BLaER1 treated with 17β-estradiol and CSF1 and Interleukin-3, amounts not matched to agents 10 nM and 100 nM (cell line): ENCODE data around the gene TNIP3.

ENCODE experiments used
- H3K27ac ChIP-seq, 11 experiments: shearing (Covaris generic); formaldehyde crosslinking; 2 replicates each; pipeline ENCODE4 v1.8.1; 2022
- H3K27me3 ChIP-seq, 11 experiments: shearing (Covaris generic); formaldehyde crosslinking; 2 replicates each; pipeline ENCODE4 v1.8.1; 2022
- H3K36me3 ChIP-seq, 11 experiments: shearing (Covaris generic); formaldehyde crosslinking; 2 replicates each; pipeline ENCODE4 v1.8.1; 2022
- H3K4me1 ChIP-seq, 10 experiments: shearing (Covaris generic); formaldehyde crosslinking; 2 replicates each; pipeline ENCODE4 v1.8.1; 2022
- H3K4me2 ChIP-seq, 11 experiments: shearing (Covaris generic); formaldehyde crosslinking; 2 replicates each; pipeline ENCODE4 v1.8.1; 2022
- H3K4me3 ChIP-seq, 10 experiments: shearing (Covaris generic); formaldehyde crosslinking; 2 replicates each; pipeline ENCODE4 v1.8.1; 2022
- H3K9ac ChIP-seq, 11 experiments: shearing (Covaris generic); formaldehyde crosslinking; 2 replicates each; pipeline ENCODE4 v1.8.1; 2022
- H3K9me3 ChIP-seq, 11 experiments: shearing (Covaris generic); formaldehyde crosslinking; replicated peaks in 1 of 11; 2 replicates each; pipeline ENCODE4 v1.8.1; 2022
- H4K20me1 ChIP-seq, 11 experiments: shearing (Covaris generic); formaldehyde crosslinking; 2 replicates each; pipeline ENCODE4 v1.8.1; 2022
- Cebpa-rat ChIP-seq, 11 experiments: shearing (Covaris generic); IDR thresholded peaks; 2 replicates each; pipeline ENCODE4 v1.8.1; 2022

The TNIP3 gene

GRCh38 chr4:121166976-121167375, 2.9 kb upstream of the TNIP3 start:
- Histone ChIP-seq H3K27me3 (peaks cover 0 to 57% (median 0%) of the 10 kb centered on the region in 11 experiments; a peak in 4 of 22 replicates), H3K4me1 (peaks cover 31 to 75% (median 53%) of the 10 kb centered on the region in 10 experiments), H3K27ac (peak overlapping the region in 2 of 11 experiments; percentile 1 to 39; a peak in 1 of 22 replicates), H4K20me1 (no peaks in the 10 kb centered on the region), H3K4me3 (no peak overlapping the region), H3K4me2 (peak overlapping the region in 10 of 11 experiments; percentile 40 to 76 (median 66); a peak in 18 of 22 replicates), H3K36me3 (no peaks in the 10 kb centered on the region), H3K9ac (no peak overlapping the region), H3K9me3 (peaks cover 0 to 4% (median 0%) of the 10 kb centered on the region in 11 experiments; a peak in 1 of 22 replicates)
- TF ChIP-seq Cebpa-rat (IDR thresholded peaks at IDR 0.05): no peak

GRCh38 chr4:121165206-121165605, 1.1 kb upstream of the TNIP3 start:
- no peak overlapping the region for H3K9ac ChIP-seq
- no peaks in the 10 kb centered on the region for H4K20me1 ChIP-seq
- H3K27me3 ChIP-seq: peaks cover 0 to 59% (median 0%) of the 10 kb centered on the region in 11 experiments; a peak in 5 of 22 replicates
- no peak overlapping the region for H3K27ac ChIP-seq
- peak overlapping the region in 9 of 11 experiments; percentile 7 to 81 (median 64); a peak in 15 of 22 replicates for H3K4me2 ChIP-seq
- H3K36me3 ChIP-seq: no peaks in the 10 kb centered on the region
- TF ChIP-seq Cebpa-rat (IDR thresholded peaks at IDR 0.05): no peak
- H3K4me1 ChIP-seq: peaks cover 31 to 75% (median 55%) of the 10 kb centered on the region in 10 experiments
- peaks cover 0 to 4% (median 0%) of the 10 kb centered on the region in 11 experiments; a peak in 1 of 22 replicates for H3K9me3 ChIP-seq
- H3K4me3 ChIP-seq: no peak overlapping the region

GRCh38 chr4:121156822-121157769, 7.0 kb downstream of the TNIP3 start:
- Histone ChIP-seq H3K4me2 (peak overlapping the region; percentile 77 to 99 (median 89)), H3K9ac (peak overlapping the region; percentile 6 to 61 (median 44); a peak in 15 of 22 replicates), H4K20me1 (peaks cover 0 to 11% (median 0%) of the 10 kb centered on the region in 11 experiments; a peak in 3 of 22 replicates), H3K27ac (peak overlapping the region in 9 of 11 experiments; percentile 3 to 62 (median 45); a peak in 15 of 22 replicates), H3K4me3 (peak overlapping the region; percentile 45 to 68 (median 56)), H3K9me3 (no peaks in the 10 kb centered on the region), H3K27me3 (peaks cover 0 to 89% (median 0%) of the 10 kb centered on the region in 11 experiments; a peak in 7 of 22 replicates), H3K36me3 (no peaks in the 10 kb centered on the region), H3K4me1 (peaks cover 49 to 65% (median 55%) of the 10 kb centered on the region in 10 experiments)
- TF ChIP-seq Cebpa-rat (IDR thresholded peaks at IDR 0.05): peak in 10 of 11 experiments; percentile 53 to 85 (median 74); a peak in 14 of 22 replicates

GRCh38 chr4:121155893-121156292, 8.2 kb downstream of the TNIP3 start:
- no peak overlapping the region for H3K9ac ChIP-seq
- H3K36me3 ChIP-seq: no peaks in the 10 kb centered on the region
- H3K4me3 ChIP-seq: peak overlapping the region in 2 of 10 experiments; percentile 4 to 57; a peak in 1 of 20 replicates
- H3K4me1 ChIP-seq: peaks cover 47 to 59% (median 53%) of the 10 kb centered on the region in 10 experiments
- TF ChIP-seq Cebpa-rat (IDR thresholded peaks at IDR 0.05): no peak
- H3K9me3 ChIP-seq: no peaks in the 10 kb centered on the region
- H3K27ac ChIP-seq: peak overlapping the region in 6 of 11 experiments; percentile 5 to 56 (median 28); a peak in 6 of 22 replicates
- peaks cover 0 to 11% (median 0%) of the 10 kb centered on the region in 11 experiments; a peak in 3 of 22 replicates for H4K20me1 ChIP-seq
- peaks cover 0 to 90% (median 0%) of the 10 kb centered on the region in 11 experiments; a peak in 7 of 22 replicates for H3K27me3 ChIP-seq
- H3K4me2 ChIP-seq: peak overlapping the region; percentile 77 to 99 (median 89)

- Histone ChIP-seq H3K27ac (peak overlapping the region in 2 of 11 experiments; percentile 37 to 42; a peak in 2 of 22 replicates), H3K9me3 (no peaks in the 10 kb centered on the region), H4K20me1 (peaks cover 0 to 11% (median 0%) of the 10 kb centered on the region in 11 experiments; a peak in 3 of 22 replicates), H3K9ac (peak overlapping the region in 2 of 11 experiments; percentile 5 to 23; a peak in 1 of 22 replicates), H3K4me2 (peak overlapping the region; percentile 72 to 96 (median 83)), H3K27me3 (peaks cover 0 to 91% (median 0%) of the 10 kb centered on the region in 11 experiments; a peak in 7 of 22 replicates), H3K4me3 (peak overlapping the region in 2 of 10 experiments; percentile 13; a peak in 4 of 20 replicates), H3K4me1 (peaks cover 47 to 59% (median 53%) of the 10 kb centered on the region in 10 experiments), H3K36me3 (no peaks in the 10 kb centered on the region)
- TF ChIP-seq Cebpa-rat (IDR thresholded peaks at IDR 0.05): no peak
Observed at GRCh38 chr4:121154103-121154515, 10.0 kb downstream of the TNIP3 start.

GRCh38 chr4:121151942-121152341, 12.2 kb downstream of the TNIP3 start:
- no peak overlapping the region for H3K4me3 ChIP-seq
- peaks cover 0 to 92% (median 0%) of the 10 kb centered on the region in 11 experiments; a peak in 7 of 22 replicates for H3K27me3 ChIP-seq
- no peak for TF ChIP-seq Cebpa-rat (IDR thresholded peaks at IDR 0.05)
- H4K20me1 ChIP-seq: peaks cover 0 to 11% (median 0%) of the 10 kb centered on the region in 11 experiments; a peak in 3 of 22 replicates
- no peak overlapping the region for H3K27ac ChIP-seq
- no peak overlapping the region for H3K9ac ChIP-seq
- H3K4me1 ChIP-seq: peaks cover 35 to 46% (median 38%) of the 10 kb centered on the region in 10 experiments
- no peaks in the 10 kb centered on the region for H3K36me3 ChIP-seq
- no peak overlapping the region for H3K4me2 ChIP-seq
- H3K9me3 ChIP-seq: no peaks in the 10 kb centered on the region

GRCh38 chr4:121150486-121150885, 13.6 kb downstream of the TNIP3 start:
- Histone ChIP-seq H3K27ac (no peak overlapping the region), H3K4me2 (no peak overlapping the region)
- TF ChIP-seq Cebpa-rat (IDR thresholded peaks at IDR 0.05): no peak

GRCh38 chr4:121150003-121150402, 14.1 kb downstream of the TNIP3 start:
- H3K4me3 ChIP-seq: no peak overlapping the region
- peaks cover 0 to 85% (median 0%) of the 10 kb centered on the region in 11 experiments; a peak in 7 of 22 replicates for H3K27me3 ChIP-seq
- no peak overlapping the region for H3K4me2 ChIP-seq
- peaks cover 0 to 11% (median 0%) of the 10 kb centered on the region in 11 experiments; a peak in 3 of 22 replicates for H4K20me1 ChIP-seq
- no peak overlapping the region for H3K9ac ChIP-seq
- no peak for TF ChIP-seq Cebpa-rat (IDR thresholded peaks at IDR 0.05)
- H3K9me3 ChIP-seq: no peaks in the 10 kb centered on the region
- peaks cover 18 to 26% (median 20%) of the 10 kb centered on the region in 10 experiments for H3K4me1 ChIP-seq
- H3K36me3 ChIP-seq: no peaks in the 10 kb centered on the region
- H3K27ac ChIP-seq: no peak overlapping the region

More at GRCh38 chr4:121150486-121150885, 13.6 kb downstream of the TNIP3 start:
- Histone ChIP-seq H3K4me1 (peaks cover 23 to 31% (median 24%) of the 10 kb centered on the region in 10 experiments), H4K20me1 (peaks cover 0 to 11% (median 0%) of the 10 kb centered on the region in 11 experiments; a peak in 3 of 22 replicates), H3K27me3 (peaks cover 0 to 90% (median 0%) of the 10 kb centered on the region in 11 experiments; a peak in 7 of 22 replicates), H3K4me3 (no peak overlapping the region), H3K9me3 (no peaks in the 10 kb centered on the region), H3K9ac (no peak overlapping the region), H3K36me3 (no peaks in the 10 kb centered on the region)
